ENCODE results near the gene RAB40A.
"Not testable (repeated sequence)": the region's sequence is repeated elsewhere in the genome, so short reads cannot be mapped to it uniquely, and the experiment has no call there.

Gene RAB40A

GRCh38 chrX:103523605-103524004 is 4.3 kb upstream of the RAB40A start:
- no peak for DNase-seq (ENCODE audit: low read depth)

GRCh38 chrX:103520386-103520785 is 1.1 kb upstream of the RAB40A start:
- no peak for DNase-seq (ENCODE audit: low read depth)

DNA sequence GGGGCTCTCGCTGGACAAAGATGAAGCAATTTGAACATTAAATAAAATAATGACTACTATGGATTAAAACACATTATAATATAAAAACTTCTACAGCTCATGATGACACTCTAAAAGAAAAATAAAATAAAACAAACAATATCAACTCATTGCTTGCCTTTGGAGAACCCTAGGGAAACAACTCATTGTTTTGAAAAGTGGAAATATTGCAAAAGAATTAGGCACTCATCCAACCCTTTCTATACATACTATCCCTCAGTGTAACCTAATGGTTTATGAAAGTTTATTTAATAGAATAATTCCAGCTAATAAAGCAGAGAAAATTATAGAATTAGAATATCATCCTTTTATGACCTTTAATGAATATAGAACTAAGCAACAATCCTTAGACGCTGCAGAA is 718 bp downstream of the RAB40A start:
- DNase-seq (ENCODE audit: low read depth), result no peak

DNA sequence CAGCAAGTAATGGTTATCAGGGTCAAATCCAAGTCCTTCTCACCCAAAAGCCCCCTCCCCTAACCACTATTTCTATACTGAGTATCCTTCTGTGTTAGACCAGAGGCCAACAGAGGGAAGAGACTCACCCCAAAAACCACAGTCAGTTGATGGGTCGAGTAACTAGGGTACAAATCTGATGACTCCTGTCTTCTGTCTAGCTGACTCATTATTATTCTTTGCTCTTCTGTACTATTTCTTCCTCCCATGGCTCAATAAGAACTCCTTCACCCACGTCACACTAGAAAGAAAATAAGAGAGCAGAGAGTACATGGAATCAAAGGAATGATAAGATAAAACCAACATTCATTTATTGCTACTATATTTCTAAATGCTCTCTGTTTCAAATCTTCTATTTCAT is 2.0 kb downstream of the RAB40A start:
- no peak for DNase-seq (ENCODE audit: low read depth)

DNA sequence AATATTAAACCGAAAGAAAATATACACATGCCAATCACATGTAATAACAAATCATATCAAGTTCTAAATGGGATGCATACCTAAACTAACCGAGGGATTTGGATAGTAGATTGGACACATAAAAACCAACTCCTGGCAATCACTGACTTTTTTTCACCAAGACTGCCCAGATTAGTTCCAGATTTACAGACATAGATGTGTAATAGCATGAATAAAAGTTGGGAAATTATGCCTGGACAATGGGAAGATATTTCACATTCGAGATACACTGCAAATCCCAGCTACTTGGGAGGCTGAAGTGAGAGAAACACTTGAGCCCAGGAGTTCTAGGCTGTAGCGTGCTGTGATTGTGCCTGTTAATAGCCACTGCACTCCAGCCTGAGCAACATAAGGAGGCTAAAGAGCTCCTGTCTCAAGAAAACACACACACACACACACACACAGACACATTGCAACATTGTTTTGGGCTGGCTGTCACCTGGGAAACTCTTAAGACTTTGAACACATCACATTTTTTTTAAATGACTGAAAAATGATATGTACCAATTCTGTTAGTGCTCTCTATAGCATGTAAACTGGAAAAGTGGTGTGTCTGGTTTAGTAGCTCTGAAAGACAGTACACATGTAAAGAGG is 5.7 kb downstream of the RAB40A start:
- no peak for DNase-seq (ENCODE audit: low read depth)

GRCh38 chrX:103513067-103513466 is 6.2 kb downstream of the RAB40A start:
- DNase-seq (ENCODE audit: low read depth), result no peak

- no peak for DNase-seq (ENCODE audit: low read depth)
These were observed 9.3 kb downstream of the RAB40A start for GRCh38 chrX:103510031-103510430.

DNA sequence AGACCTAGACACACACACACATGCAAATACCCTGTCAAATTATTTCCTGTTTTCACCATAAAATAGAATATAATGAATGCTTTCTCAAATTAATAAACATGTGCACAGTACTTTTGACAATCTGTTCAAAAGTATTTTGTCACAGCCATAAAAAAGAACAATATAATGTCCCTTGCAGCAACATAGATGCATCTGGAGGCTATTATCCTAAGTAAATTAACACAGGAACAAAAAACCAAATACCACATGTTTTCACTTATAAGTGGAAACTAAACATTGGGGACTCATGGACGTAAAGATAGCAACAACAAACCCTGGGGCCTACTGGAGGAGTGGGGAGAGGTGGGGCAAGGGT is 15.5 kb downstream of the RAB40A start:
- no peak for DNase-seq (ENCODE audit: low read depth)

DNA sequence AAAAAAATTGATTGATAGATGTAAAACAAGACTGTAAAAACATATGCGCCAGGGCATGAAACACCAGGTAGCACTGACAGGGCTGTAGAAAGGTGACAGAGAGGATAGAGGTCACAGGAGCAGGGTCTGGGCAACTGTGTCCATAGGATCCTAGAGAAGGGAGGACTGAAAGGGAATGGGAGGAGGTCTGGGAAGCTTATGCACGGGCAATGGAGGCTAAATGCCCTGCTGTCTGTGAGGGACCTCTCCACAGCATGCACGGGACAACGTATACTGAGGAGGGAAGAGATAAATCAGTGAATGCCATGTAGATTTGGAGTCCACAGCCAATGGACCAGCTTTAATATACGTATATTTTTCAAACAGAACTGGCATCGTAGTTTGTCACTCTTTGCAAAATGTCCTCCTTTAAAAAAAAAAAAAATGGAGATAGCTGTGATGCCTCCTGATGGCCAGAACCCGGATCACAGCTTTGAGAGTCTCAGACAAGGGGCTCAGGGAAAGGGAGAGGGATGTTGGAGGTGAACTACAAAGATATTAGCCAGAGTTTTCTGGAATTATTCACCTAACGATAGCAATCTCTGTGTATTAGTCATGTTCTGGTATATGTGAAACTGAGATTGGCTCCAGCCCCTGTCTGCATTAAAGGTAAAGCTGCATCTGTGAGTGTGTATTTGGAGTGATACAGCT is 16.0 kb downstream of the RAB40A start:
- no peak for DNase-seq (ENCODE audit: low read depth)

DNA sequence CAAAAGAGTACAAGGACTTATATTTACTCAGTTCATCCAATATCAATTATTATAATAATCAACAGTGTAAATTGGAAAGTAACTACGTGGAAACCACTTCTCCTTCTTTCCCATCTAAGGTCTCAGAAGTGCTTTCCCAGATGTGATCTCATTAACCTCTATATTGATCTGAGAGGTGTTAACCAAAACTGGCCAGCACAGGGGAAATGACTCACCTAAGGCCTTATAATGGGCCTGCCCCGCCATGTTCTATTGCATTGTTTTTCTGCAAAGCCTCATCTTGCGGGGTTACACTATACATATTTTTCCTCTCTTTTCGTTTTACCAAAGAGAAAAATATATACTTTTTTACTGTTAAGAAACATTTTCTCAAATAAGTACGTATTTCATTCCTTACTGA is 20.5 kb downstream of the RAB40A start:
- no peak for DNase-seq (ENCODE audit: low read depth)

- DNase-seq (ENCODE audit: low read depth), result no peak
These were observed 23.5 kb downstream of the RAB40A start for GRCh38 chrX:103495786-103496185.

DNA sequence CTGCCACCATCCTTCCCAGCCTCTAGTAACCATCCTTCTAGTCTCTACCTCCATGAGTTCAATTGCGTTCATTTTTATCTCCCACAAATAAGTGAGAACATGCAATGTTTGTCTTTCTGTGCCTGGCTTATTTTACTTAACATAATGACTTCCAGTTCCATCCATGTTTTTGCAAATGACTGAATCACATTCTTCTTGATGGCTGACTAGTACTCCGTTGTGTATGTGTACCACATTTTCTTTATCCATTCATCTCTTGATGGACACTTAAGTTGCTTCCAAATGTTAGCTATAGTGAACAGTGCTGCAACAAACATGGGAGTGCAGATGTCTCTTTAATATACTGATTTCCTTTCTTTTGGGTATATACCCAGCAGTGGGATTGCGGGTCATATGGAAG is 25.7 kb downstream of the RAB40A start:
- not testable (repeated sequence) for DNase-seq (ENCODE audit: low read depth)

- DNase-seq (ENCODE audit: low read depth), result not testable (repeated sequence)
These were observed 29.6 kb downstream of the RAB40A start for GRCh38 chrX:103489733-103490132.

DNA sequence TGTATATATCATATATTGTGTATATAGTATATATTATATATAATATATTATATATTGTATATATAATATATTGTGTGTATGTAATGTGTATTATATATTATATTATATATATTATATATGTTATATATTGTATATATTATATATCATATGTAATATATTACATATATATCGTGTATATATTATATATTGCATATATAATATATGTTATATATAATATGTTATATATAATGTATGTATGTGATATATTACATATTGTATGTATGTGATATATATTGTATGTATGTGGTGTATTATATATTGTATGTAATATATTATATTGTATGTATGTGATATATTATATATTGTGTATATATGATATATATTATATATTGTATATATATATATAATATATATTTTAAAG is 30.5 kb downstream of the RAB40A start:
- DNase-seq (ENCODE audit: low read depth), result no peak

GRCh38 chrX:103488332-103488731 is 31.0 kb downstream of the RAB40A start:
- no peak for DNase-seq (ENCODE audit: low read depth)

- no peak for DNase-seq (ENCODE audit: low read depth)
These were observed 35.6 kb downstream of the RAB40A start for GRCh38 chrX:103483720-103484119.

- no peak for DNase-seq (ENCODE audit: low read depth)
These were observed 38.8 kb downstream of the RAB40A start for GRCh38 chrX:103480526-103480925.

DNA sequence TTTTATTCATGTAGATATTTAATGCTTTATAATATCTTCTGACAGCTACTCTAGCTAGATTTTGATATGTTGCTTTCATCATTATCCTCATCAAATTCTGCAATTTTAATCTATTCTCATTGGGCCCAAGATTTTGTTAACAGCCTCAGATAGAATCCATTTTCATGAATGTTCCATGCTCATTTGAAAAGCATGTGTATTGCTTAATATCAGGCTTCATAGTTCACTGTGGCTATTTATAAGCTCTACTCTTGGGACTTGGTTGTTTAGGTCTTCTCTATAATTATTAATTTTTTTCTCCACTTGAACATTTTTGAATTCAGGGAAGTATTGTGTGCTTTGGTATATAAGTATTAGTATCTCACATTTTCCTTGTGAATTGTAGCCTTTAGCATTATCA is 41.8 kb downstream of the RAB40A start:
- no peak for DNase-seq (ENCODE audit: low read depth)

- DNase-seq (ENCODE audit: low read depth), result no peak
These were observed 43.9 kb downstream of the RAB40A start for GRCh38 chrX:103475381-103475780.

GRCh38 chrX:103469977-103470376 is 49.3 kb downstream of the RAB40A start:
- not testable (repeated sequence) for DNase-seq (ENCODE audit: low read depth)

GRCh38 chrX:103467887-103468286 is 51.4 kb downstream of the RAB40A start:
- DNase-seq (ENCODE audit: low read depth), result no peak

GRCh38 chrX:103467156-103467555 is 52.1 kb downstream of the RAB40A start:
- DNase-seq (ENCODE audit: low read depth), result no peak

GRCh38 chrX:103464774-103465117 is 54.5 kb downstream of the RAB40A start:
- DNase-seq (ENCODE audit: low read depth), result peak; percentile 36

- no peak for DNase-seq (ENCODE audit: low read depth)
These were observed 55.1 kb downstream of the RAB40A start for GRCh38 chrX:103464072-103464773.
